Liver (tissue), 9 donors: ENCODE data around the gene SGPL1. TPM values are rescaled to one million over a fixed set of nuclear protein-coding genes. Genes with fewer than 3 reads are reported as not detected.

ENCODE experiments used
- DNase-seq: peaks from one replicate; pipeline ENCODE4 v3.0.0-alpha.2; 2017; ENCODE audit warnings: low spot score
- H3K27ac ChIP-seq, 2 donors: one replicate each; pipeline ENCODE4 v1.7.0; 2013; ENCODE audit warnings: inconsistent platforms in 2 of 2, low read length in 2 of 2, control low read depth in 1 of 2, low read depth in 1 of 2, mild to moderate bottlenecking in 1 of 2
- H3K27me3 ChIP-seq, 4 donors: one replicate each; pipeline versions ENCODE4 v1.6.1 to v1.7.0; 2013; ENCODE audit warnings: low read length in 3 of 4, inconsistent platforms in 1 of 4, mild to moderate bottlenecking in 1 of 4, moderate library complexity in 1 of 4; ENCODE audit not compliant: control insufficient read depth in 4 of 4, insufficient read depth in 4 of 4
- H3K36me3 ChIP-seq, 4 donors: one replicate each; pipeline versions ENCODE4 v1.6.1 to v1.7.0; 2013; ENCODE audit warnings: low read length in 3 of 4, mild to moderate bottlenecking in 3 of 4, low read depth in 1 of 4, moderate library complexity in 1 of 4; ENCODE audit not compliant: control insufficient read depth in 4 of 4, insufficient read depth in 3 of 4
- H3K4me1 ChIP-seq, 4 donors: one replicate each; pipeline versions ENCODE4 v1.6.1 to v1.7.0; 2013; ENCODE audit warnings: low read length in 3 of 4, mild to moderate bottlenecking in 3 of 4, moderate library complexity in 1 of 4; ENCODE audit not compliant: control insufficient read depth in 4 of 4, insufficient read depth in 4 of 4
- H3K4me3 ChIP-seq, 3 donors: one replicate each; pipeline versions ENCODE4 v1.6.1 to v1.7.0; 2013; ENCODE audit warnings: low read length in 3 of 3, control low read depth in 1 of 3, low read depth in 1 of 3, mild to moderate bottlenecking in 1 of 3
- H3K9ac ChIP-seq, 2 donors: one replicate each; pipeline ENCODE4 v1.7.0; 2013; ENCODE audit warnings: low read length in 2 of 2, mild to moderate bottlenecking in 2 of 2, moderate library complexity in 2 of 2, control low read depth in 1 of 2, low read depth in 1 of 2
- H3K9me3 ChIP-seq, 4 donors: one replicate each; pipeline versions ENCODE4 v1.6.1 to v1.7.0; 2013; ENCODE audit warnings: low read length in 3 of 4; ENCODE audit not compliant: control insufficient read depth in 4 of 4
- FOXA1 ChIP-seq: IDR thresholded peaks from 2 replicates; pipeline ENCODE4 v1.6.1; 2016; ENCODE audit warnings: antibody characterized with exemption
- FOXA2 ChIP-seq: IDR thresholded peaks from 2 replicates; pipeline ENCODE4 v1.6.1; 2016; ENCODE audit warnings: antibody characterized with exemption
- GABPA ChIP-seq, 2 donors: IDR thresholded peaks in 1 of 2; conservative IDR thresholded peaks in 1 of 2; 2 replicates each; pipeline ENCODE4 v1.6.1; 2016; ENCODE audit warnings: antibody characterized with exemption in 2 of 2, mild to moderate bottlenecking in 1 of 2, moderate library complexity in 1 of 2
- HNF4A ChIP-seq, 2 donors: conservative IDR thresholded peaks; 2 replicates each; pipeline ENCODE4 v1.6.1; 2016; ENCODE audit warnings: antibody characterized with exemption in 2 of 2, mild to moderate bottlenecking in 2 of 2
- HNF4G ChIP-seq: IDR thresholded peaks from 2 replicates; pipeline ENCODE4 v1.6.1; 2016; ENCODE audit warnings: antibody characterized with exemption
- JUND ChIP-seq, 2 donors: IDR thresholded peaks; 2 replicates each; pipeline ENCODE4 v1.6.1; 2016; ENCODE audit warnings: antibody characterized with exemption in 2 of 2
- NR2F2 ChIP-seq: IDR thresholded peaks from 2 replicates; pipeline ENCODE4 v1.6.1; 2016; ENCODE audit warnings: antibody characterized with exemption
- RAD21 ChIP-seq, 2 donors: IDR thresholded peaks; 2 replicates each; pipeline ENCODE4 v1.6.1; 2016; ENCODE audit warnings: antibody characterized with exemption in 2 of 2, mild to moderate bottlenecking in 2 of 2
- RXRA ChIP-seq, 2 donors: IDR thresholded peaks; 2 replicates each; pipeline ENCODE4 v1.6.1; 2017 to 2018; ENCODE audit warnings: antibody characterized with exemption in 2 of 2, mild to moderate bottlenecking in 1 of 2
- SP1 ChIP-seq: IDR thresholded peaks from 2 replicates; pipeline ENCODE4 v1.6.1; 2018; ENCODE audit warnings: antibody characterized with exemption, mild to moderate bottlenecking
- TAF1 ChIP-seq: conservative IDR thresholded peaks from 2 replicates; pipeline ENCODE4 v1.6.1; 2016; ENCODE audit warnings: antibody characterized with exemption, mild to moderate bottlenecking
- YY1 ChIP-seq: IDR thresholded peaks from 2 replicates; pipeline ENCODE4 v1.6.1; 2016; ENCODE audit warnings: antibody characterized with exemption, mild to moderate bottlenecking
- WGBS: extraction: QIAGEN DNeasy Blood & Tissue Kit; methylation state at CpG from one replicate; pipeline ENCODE4 v1.1.7; 2013; 5-methylcytosine and 5-hydroxymethylcytosine counted together
- polyA plus RNA-seq, 2 donors: library from polyadenylated mRNA; stranded (reverse) in 1 of 2; unstranded in 1 of 2; fragments of 200-250 nt in 1 of 2; fragments of >200 nt in 1 of 2; fragmentation: Nextera tagmentation in 1 of 2; extraction: Ambion mirVana in 1 of 2; gene quantifications; one replicate each; pipeline versions ENCODE4 v1.2.1 to v1.2.3, GENCODE V29; 2013 to 2015
- total RNA-seq, 2 donors: library from RNA; depleted of rRNA; stranded (reverse); fragments of >200 nt; gene quantifications; one replicate each; pipeline ENCODE4 v1.2.3, GENCODE V29; 2014
- TF ChIP-seq, protein P1 (sequence below): IDR thresholded peaks from 2 replicates; pipeline ENCODE4 v1.6.1; 2016; ENCODE audit warnings: antibody characterized with exemption
- TF ChIP-seq, protein P2 (sequence below): fragments of 150-350 bp; IDR thresholded peaks from 2 replicates; pipeline ENCODE4 v1.5.1; 2017; ENCODE audit warnings: improper control_type of control experiment, low read depth, low read length; ENCODE audit not compliant: missing input control
- TF ChIP-seq, protein P3 (sequence below): IDR thresholded peaks from 2 replicates; pipeline ENCODE4 v1.6.1; 2016; ENCODE audit warnings: antibody characterized with exemption
- TF ChIP-seq, protein P4 (sequence below): IDR thresholded peaks from 2 replicates; pipeline ENCODE4 v1.6.1; 2016; ENCODE audit warnings: antibody characterized with exemption
- donor health status: healthy.
- donor health status: healthy.
- donor health status: healthy.
- donor health status: healthy.
- donor health status: healthy.

SGPL1 gene
- total and polyA plus RNA-seq, 4 donors = 11.8 to 37.1 (median 16.8) TPM

DNA sequence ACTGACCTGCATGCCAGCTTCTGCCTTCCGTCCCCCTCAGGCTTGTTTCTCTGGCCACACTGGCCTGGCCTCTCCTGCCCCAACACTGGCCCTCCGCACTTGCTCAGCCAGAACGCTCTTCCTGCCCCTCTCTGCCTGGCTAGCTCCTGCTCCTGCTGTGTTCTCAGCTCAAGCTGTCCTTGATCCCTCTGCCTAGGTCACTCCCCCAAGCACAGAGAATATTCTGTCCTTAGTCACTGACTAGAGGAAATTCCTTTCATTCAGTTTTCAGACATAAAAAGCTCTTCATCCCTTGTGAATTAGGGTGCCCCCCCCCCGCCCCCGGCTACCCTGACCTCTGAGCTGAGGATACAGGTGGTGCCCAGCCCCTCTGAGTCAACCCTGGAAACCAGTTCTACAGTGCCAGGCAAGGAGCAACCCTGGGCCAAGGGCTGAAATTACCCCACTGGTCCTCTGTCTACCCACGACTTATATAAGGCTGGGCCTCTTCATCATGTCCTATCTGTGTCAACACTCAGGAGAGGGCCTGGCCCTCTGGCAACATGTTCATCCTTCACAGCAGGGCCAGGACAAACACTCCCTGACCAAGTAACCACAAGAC, 6.6 kb upstream of the SGPL1 start:
- Histone ChIP-seq H3K27me3 (no peaks in the 10 kb centered on the region), H3K4me3 (no peak overlapping the region), H3K9ac (no peak overlapping the region), H3K36me3 (no peaks in the 10 kb centered on the region), H3K4me1 (no peaks in the 10 kb centered on the region), H3K9me3 (no peaks in the 10 kb centered on the region), H3K27ac (no peak overlapping the region)
- whole genome bisulfite sequencing = 94% methylated on average over 6 of the region's 6 CpGs
- no peak for TF ChIP-seq YY1
- TF ChIP-seq, protein P1, sequence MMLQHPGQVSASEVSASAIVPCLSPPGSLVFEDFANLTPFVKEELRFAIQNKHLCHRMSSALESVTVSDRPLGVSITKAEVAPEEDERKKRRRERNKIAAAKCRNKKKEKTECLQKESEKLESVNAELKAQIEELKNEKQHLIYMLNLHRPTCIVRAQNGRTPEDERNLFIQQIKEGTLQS = no peak
- no peak for TF ChIP-seq JUND (IDR thresholded peaks at IDR 0.05)
- no peak for TF ChIP-seq FOXA2
- TF ChIP-seq NR2F2 = no peak
- TF ChIP-seq, protein P2, sequence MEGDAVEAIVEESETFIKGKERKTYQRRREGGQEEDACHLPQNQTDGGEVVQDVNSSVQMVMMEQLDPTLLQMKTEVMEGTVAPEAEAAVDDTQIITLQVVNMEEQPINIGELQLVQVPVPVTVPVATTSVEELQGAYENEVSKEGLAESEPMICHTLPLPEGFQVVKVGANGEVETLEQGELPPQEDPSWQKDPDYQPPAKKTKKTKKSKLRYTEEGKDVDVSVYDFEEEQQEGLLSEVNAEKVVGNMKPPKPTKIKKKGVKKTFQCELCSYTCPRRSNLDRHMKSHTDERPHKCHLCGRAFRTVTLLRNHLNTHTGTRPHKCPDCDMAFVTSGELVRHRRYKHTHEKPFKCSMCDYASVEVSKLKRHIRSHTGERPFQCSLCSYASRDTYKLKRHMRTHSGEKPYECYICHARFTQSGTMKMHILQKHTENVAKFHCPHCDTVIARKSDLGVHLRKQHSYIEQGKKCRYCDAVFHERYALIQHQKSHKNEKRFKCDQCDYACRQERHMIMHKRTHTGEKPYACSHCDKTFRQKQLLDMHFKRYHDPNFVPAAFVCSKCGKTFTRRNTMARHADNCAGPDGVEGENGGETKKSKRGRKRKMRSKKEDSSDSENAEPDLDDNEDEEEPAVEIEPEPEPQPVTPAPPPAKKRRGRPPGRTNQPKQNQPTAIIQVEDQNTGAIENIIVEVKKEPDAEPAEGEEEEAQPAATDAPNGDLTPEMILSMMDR = no peak
- no peak for TF ChIP-seq HNF4A (conservative IDR thresholded peaks at IDR 0.05)
- TF ChIP-seq RAD21 (IDR thresholded peaks at IDR 0.05) = no peak
- no peak for DNase-seq

DNA sequence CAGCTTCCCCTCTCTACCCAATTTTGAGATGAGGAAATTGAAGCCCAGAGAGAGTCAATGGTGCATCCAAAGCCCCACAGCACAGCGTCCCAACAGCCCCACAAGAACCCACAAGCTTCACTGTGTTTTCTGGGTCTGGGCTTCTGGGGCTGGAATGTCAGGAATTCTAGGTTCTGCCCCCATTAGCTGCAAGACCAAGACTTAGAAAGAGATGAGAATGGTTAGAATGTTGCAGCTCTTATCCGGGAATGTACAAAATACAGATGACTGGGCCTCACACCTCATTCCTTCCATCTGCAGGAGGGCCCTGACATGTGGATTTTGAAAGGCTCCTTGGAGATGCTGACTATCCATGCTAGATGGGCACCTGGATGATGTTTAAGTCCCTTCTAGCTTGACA, 6.0 kb upstream of the SGPL1 start:
- H3K9ac ChIP-seq = no peak overlapping the region
- H3K4me1 ChIP-seq = no peaks in the 10 kb centered on the region
- no peak overlapping the region for H3K4me3 ChIP-seq
- TF ChIP-seq TAF1 (no peak), JUND (IDR thresholded peaks at IDR 0.05) (no peak), RAD21 (IDR thresholded peaks at IDR 0.05) (no peak), FOXA1 (no peak), YY1 (no peak), HNF4G (no peak)
- TF ChIP-seq, protein P3, sequence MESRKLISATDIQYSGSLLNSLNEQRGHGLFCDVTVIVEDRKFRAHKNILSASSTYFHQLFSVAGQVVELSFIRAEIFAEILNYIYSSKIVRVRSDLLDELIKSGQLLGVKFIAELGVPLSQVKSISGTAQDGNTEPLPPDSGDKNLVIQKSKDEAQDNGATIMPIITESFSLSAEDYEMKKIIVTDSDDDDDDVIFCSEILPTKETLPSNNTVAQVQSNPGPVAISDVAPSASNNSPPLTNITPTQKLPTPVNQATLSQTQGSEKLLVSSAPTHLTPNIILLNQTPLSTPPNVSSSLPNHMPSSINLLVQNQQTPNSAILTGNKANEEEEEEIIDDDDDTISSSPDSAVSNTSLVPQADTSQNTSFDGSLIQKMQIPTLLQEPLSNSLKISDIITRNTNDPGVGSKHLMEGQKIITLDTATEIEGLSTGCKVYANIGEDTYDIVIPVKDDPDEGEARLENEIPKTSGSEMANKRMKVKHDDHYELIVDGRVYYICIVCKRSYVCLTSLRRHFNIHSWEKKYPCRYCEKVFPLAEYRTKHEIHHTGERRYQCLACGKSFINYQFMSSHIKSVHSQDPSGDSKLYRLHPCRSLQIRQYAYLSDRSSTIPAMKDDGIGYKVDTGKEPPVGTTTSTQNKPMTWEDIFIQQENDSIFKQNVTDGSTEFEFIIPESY = no peak
- TF ChIP-seq, protein P4, sequence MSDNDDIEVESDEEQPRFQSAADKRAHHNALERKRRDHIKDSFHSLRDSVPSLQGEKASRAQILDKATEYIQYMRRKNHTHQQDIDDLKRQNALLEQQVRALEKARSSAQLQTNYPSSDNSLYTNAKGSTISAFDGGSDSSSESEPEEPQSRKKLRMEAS = no peak
- WGBS = 92% methylated on average over 2 of the region's 2 CpGs
- no peak overlapping the region for H3K27ac ChIP-seq
- H3K9me3 ChIP-seq = no peaks in the 10 kb centered on the region
- no peak for DNase-seq
- H3K27me3 ChIP-seq = no peaks in the 10 kb centered on the region
- no peaks in the 10 kb centered on the region for H3K36me3 ChIP-seq

DNA sequence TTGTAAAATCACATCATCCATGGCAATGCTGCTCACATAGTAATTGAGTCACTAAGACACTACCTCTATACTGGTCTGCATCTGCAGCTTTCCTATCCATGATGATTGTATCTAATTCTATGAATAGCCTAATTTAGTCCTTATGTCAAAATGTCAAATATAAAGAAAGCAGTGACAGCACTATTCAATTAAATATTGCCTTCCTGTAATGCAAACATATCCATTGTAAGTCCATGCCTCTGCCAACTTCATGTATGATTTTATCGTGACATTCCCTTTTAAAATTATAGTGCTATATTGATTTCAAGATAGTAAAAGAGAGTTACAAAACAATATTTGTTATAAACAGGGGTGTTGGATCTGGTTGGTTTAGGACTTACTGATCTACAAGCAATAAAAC, 4.8 kb upstream of the SGPL1 start:
- Histone ChIP-seq H3K36me3 (no peaks in the 10 kb centered on the region), H3K9me3 (no peaks in the 10 kb centered on the region), H3K27ac (no peak overlapping the region), H3K4me3 (no peak overlapping the region), H3K4me1 (no peaks in the 10 kb centered on the region), H3K9ac (no peak overlapping the region), H3K27me3 (no peaks in the 10 kb centered on the region)
- WGBS = 1% methylated on average over 1 of the region's 1 CpG
- DNase-seq = no peak
- TF ChIP-seq RAD21 (IDR thresholded peaks at IDR 0.05) (no peak), HNF4A (conservative IDR thresholded peaks at IDR 0.05) (no peak), YY1 (no peak), GABPA (IDR thresholded peaks at IDR 0.05 in 1 of 2, conservative IDR thresholded peaks at IDR 0.05 in 1 of 2) (no peak), TAF1 (no peak), SP1 (no peak), NR2F2 (no peak), RXRA (IDR thresholded peaks at IDR 0.05) (no peak), FOXA1 (no peak), JUND (IDR thresholded peaks at IDR 0.05) (no peak), FOXA2 (no peak), HNF4G (no peak)
- TF ChIP-seq, protein P3 = no peak
- TF ChIP-seq, protein P1 = no peak
- TF ChIP-seq, protein P4 = no peak
- TF ChIP-seq, protein P2 = no peak
